IPS DF 4.7 (cell line): ENCODE results near the gene UBIAD1.
"Not testable (repeated sequence)": the region's sequence is repeated elsewhere in the genome, so short reads cannot be mapped to it uniquely, and the experiment has no call there.

Experiments
- DNase-seq: peaks from one replicate; pipeline ENCODE4 v3.0.0-alpha.2; 2013; ENCODE audit warnings: low spot score; ENCODE audit errors: extremely low read depth

UBIAD1 gene

DNA sequence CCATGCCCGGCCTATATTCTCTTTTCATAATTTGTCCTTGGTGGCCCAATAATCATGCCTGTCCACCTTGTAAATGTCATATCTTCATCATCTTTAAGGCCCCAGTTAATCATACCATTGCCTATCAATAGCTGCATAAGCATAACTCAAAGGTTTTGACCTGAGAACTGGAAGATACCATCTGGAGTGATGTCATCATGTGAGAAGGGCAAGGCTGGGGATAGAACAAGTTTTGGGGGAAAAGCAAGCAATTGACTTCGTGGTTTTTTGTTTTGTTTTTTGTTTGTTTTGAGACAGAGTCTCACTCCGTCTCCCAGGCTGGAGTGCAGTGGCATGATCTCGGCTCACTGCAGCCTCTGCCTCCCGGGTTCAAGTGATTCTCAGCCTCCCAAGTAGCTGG lies 6.2 kb downstream of the UBIAD1 start:
- no peak for DNase-seq

DNA sequence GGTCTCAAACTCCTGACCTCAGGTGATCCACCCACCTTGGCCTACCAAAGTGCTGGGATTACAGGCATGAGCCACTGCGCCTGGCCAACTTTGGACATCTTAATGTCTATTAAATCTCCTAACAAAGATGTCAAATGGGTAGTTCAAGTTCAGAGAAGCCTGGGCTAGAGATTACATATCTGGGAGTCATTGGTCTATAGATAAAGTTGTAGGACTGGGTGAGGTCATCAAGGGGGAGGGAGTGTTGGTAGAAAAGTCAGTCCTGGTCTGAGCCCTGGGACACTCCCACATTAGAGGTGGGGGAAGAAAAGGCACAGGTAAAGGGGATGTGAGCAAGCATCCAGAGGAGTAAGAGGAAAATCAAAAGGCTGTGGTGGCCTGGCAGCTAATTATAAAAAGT lies 6.6 kb downstream of the UBIAD1 start:
- DNase-seq: no peak

DNA sequence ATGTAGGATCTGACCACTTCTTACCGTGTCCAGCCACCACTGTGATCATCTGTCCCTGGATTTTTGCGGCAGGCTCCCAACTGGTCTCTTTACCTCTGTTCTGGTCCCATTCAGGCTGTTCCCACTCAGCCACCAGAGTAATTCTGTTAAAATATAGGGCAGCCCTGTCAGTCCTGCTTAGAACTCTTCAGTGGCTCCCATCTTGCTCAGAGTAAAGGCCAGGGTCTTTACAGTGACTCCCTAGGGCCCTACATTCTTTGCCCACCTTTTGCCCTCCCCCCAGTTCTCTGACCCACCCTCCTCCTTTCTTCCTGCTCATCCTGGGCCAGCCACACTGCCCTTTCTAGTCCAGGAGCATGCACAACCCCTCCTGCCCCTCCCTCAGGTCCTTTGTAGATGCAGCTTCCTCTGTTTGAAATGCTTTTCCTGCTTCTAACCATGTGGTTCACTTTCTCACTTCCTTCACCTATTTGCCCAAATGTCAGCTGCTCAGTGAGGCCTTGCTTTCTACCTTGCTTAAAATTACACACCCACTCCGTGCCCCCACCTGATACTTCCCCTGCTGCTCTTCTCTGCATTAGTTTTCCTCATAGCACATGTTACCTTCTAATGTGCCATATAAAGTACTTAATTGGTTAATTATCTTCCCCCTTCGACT lies 7.8 kb downstream of the UBIAD1 start:
- DNase-seq: no peak

DNA sequence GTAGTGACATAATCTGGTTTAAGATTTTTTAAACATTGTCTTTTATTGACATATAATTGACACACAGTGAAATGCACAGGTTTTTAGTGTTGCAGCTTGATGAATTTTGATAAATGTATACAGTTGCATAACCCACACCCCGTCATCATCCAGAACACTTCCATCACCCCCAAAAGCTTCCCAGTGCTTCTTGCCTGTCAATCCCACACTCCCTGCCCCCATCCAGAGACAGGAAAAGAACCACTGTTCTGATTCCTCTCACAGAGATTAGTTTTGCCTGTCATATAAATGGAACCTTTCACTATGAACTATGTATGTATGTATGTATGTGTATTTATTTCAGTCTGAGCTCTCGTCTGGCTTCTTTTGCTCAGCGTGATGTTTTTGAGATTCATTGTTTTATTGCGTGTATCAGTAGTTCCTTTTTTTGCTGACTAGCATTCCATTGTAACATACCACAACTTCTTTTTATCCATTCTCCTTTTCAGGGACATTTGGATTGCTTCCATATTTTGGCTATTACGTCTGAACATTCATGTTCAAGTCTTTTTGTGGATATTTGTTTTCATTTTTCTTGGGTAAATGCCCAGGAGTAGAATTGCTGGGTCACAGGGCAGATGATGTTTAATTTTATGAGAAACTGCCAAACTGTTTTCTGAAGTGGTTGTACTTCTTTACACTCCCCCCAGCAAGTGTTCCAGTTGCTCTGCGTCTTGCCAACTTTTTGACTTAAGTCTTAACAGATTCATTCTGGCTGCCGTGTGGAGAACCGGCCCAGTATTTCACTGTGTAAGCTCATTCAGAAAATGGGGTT lies 8.7 kb downstream of the UBIAD1 start:
- DNase-seq: no peak

DNA sequence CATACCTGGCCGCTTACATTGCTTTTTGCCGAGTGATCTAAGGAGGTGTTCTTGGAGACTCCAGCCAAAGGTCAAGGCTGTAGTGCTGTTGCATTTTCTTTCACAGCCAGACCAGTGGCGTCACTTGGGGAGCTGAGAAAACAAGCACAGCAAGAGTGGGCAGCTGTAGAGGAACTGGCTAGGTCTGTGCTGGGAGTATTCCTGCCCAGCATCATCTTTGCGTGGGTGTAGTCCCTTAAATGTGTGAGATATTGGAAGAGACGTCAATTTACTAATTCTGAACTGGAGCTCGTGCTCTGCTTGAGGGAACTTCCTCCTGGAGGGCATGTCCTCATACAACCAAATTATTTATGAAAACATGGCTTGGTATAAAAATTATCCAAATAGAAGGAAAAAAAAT lies 10.2 kb downstream of the UBIAD1 start:
- no peak for DNase-seq

DNA sequence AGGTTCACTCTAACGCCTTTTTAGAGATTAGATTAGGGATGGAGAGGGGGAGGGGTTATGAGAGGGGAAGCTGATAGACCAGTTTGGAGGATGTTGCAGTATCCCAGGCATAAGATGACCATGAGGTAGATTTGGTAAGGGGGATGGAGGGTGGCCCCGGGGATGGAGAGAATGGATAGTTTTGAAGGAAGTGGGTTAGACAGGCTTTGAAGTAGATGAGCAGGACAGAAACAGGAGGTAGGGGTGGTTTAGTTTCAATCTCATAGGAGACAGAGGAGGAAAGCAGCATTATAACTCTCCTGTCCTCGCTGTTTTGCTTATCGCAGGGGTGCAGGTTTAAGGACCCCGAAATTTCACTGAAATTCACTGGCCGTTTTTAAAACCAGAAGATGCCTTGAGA lies 11.8 kb downstream of the UBIAD1 start:
- no peak for DNase-seq

DNA sequence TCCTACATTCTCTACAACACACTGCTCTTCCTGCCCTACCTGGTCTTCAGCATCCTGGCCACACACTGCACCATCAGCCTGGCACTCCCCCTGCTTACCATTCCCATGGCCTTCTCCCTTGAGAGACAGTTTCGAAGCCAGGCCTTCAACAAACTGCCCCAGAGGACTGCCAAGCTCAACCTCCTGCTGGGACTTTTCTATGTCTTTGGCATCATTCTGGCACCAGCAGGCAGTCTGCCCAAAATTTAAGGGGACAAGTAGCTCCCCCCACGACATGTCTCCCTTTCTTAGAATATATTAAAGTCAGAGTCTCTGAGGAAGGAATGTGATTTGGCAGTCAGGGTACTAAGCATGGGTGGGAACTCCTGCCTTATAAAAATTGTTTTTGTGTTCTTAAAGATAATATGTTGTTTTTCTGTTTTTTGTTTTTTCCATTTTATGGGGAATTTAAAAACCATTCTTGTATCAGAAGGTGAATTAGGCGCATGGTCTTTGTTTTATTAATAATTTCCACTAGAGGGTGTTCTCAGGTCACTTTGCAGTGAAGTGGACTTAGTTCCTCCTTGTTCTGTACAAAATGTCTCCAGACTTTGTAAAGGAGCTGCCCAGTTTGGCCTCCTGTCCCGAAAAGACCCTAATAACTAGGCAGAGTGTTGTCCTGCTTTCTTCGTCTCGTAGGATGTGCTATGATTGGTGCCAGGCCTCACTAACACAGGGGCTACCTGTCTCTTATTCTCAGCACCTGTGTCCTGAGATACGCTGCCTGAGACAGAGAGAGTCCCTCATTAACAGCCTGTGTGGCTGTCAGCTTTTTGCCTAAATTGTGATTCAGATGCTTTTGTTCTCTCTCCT lies 13.1 kb downstream of the UBIAD1 start:
- no peak for DNase-seq

DNA sequence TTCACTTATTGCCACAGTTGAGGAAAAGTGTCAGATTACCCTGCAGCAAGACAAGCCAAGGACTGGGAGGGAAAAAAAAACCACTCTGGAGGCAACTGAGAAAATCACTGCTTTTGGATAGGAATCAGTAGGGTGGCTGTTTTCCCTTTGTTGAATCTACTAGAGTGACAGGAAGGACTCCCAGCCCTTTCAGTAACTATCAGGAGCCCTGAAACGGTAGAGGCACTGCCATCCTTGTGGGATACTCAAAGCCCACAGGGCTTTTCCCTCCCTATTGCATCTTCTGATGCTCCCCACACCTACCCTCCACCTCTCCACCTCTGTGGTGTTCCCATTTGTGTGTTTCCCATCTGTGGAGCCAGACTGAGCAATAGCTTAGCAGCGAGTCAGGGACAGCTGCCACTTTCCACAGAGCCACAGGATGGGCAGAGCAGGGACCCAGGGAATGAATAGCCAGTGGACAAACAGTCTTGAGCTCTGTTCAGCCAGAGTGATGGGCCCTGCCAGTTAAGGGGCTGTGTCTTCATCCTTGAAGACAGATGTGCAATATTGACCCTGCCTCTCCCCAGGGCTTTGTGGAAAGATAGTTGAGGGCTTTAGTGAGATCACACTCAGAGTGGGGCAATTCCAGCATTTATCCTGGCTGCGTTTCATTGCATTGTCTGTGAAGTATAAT lies 13.9 kb downstream of the UBIAD1 start:
- peak; percentile 75 for DNase-seq

DNA sequence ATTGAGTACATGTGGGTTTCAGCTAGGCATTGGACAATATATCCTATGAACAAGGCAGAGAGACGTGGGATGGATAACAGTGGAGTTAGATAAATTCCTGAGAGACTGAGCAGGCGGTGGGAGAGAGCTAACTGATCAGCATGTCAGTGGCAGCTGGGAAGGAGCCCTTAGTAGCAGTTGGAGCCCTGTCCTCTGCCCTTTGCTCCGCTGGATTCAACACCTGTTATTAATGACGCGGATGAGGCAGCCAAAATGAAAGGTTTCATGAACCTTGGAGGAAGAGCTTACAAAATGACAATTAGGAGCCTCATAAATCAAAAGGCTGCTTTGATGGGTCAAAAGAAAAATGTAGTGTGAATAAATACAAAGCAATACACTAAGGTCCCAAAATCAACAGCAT lies 16.1 kb downstream of the UBIAD1 start:
- DNase-seq: no peak

DNA sequence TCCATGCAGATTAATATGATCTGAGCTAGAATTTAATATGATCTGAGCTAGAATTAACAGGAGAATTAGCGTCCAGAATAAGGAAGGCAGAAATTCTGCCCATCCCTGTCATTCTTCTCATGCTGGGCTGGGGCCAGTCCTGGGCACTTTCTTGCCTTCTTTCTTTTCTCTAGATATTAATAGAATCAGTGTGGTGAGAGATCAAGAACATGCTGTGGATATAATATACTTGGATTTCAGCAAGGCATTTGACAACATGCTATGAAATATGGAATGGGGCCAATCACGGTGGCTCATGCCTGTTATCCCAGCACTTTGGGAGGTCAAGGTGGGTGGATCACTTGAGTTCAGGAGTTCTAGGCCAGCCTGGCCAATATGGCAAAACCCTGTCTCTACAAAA lies 18.1 kb downstream of the UBIAD1 start:
- no peak for DNase-seq

DNA sequence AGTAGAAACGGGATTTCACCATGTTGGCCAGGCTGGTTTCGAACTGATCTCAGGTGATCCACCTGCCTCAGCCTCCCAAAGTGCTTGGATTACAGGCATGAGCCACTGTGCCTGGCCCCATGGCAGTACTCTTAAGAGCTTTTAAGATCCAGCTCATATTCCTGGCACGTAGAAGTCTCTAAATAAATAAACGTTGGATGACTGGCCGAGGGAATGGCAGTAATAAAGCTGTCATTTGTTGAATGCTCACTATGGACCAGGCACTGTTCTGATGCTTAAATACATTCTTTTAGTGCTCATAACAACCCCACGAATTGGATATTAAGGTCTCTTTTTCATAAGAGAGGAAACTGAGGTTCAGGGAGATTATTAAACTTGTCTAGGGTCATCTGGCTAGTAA lies 20.9 kb downstream of the UBIAD1 start:
- DNase-seq: no peak

DNA sequence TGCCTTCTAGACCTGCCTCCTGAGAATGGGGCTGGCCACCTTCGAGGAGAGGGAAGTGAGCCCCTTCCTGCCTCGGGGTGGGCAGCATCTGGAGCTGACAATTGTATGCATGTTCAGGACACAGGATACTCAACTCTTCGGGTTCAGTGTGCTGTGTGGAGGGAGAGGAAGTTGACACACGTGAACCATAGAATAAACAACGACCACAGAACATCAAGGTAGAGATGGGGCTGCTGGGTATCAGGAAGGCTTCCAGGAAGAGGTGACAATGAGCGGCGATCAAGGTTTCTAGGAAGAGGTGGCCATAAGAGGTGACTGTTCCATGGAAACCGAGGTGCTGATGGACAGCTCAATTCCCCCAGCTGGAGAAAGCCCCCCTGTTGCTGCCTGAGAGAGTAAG lies 22.0 kb downstream of the UBIAD1 start:
- DNase-seq: no peak

DNA sequence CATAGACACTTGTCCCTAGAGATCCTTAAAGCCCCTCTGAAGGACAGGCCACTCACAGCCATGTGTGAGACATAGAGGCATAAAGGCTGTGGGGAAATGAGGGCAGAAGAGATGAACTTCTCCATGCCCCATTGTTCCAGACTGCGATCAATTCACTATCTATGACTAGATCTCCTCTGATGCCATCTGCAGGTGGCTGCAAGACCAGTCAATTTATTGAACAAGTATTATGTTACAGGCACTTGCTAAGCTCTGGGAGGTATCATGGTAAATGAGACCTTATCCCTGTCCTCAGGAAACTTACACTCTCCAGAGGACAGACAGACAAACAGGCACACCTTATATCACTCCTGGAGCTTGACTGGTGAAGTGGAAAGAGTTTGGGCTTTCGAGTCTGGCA lies 22.9 kb downstream of the UBIAD1 start:
- DNase-seq: no peak

DNA sequence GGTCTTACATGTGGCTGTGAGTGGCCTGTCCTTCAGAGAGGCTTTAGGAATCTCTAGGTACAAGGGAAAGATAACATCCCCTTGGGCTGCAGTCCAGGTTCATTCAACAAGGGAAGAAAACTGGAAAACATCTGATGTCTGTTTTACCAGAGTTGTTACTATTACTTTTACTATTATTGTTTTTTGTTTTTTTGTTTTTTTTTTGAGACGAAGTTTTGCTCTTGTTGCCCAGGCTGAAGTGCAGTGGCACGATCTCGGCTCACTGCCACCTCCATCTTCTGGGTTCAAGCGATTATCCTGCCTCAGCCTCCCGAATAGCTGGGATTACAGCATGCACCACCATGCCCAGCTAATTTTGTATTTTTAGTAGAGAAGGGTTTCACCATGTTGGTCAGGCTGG lies 24.8 kb downstream of the UBIAD1 start:
- DNase-seq: not testable (repeated sequence)

DNA sequence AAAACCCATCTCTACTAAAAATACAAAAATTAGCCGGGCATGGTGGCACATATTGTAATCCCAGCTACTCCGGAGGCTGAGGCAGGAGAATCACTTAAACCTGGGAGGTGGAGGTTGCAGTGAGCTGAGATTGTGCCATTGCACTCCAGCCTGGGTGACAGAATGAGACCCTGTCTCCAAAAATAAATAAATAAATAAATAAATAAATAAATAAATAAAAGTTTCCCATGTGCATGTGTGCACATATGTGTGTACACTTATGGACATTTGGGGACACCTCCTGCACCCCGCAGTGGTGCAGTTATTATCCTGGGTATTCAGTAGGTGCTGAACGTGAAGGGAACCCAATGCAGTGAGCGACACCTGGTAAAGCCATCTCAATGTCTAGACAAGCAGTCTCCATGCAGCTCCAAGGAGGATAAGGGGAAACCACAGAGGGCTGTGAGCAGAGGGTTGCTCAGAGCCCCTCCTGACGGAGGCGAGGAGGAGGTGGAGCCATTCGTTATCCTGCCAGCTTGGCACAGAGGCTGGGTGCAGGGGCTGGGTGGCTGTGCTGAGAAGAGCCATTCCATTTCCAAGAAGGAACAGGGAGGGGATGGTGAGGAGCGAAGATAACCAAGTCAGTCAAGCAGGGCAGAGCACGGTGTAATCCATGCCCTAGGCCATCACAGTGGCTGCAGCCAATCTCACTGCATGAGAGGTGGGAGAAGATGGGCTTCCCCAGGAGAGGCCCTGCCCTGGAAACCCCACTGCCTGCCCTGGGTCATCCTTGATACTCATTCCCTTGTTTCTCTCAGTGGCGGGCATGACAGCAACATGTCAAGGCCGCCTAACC lies 25.6 kb downstream of the UBIAD1 start:
- DNase-seq: no peak

DNA sequence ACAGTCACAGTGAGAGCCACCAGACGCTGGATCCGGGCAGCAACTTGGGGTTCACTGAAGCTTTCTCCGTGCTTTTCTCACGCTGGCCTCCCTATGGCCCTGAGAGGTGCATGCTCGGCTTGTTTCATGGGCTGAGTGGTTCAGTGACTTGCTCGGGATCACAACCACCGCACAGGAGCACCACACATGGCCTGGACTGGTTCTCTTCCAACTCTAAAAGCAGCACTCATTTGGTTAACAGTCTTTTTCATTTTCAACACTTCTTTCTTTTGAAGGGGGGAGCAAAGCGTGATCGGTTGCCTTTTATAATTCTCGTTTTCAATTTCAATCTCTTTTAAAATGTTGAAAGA lies 26.2 kb downstream of the UBIAD1 start:
- DNase-seq: no peak

DNA sequence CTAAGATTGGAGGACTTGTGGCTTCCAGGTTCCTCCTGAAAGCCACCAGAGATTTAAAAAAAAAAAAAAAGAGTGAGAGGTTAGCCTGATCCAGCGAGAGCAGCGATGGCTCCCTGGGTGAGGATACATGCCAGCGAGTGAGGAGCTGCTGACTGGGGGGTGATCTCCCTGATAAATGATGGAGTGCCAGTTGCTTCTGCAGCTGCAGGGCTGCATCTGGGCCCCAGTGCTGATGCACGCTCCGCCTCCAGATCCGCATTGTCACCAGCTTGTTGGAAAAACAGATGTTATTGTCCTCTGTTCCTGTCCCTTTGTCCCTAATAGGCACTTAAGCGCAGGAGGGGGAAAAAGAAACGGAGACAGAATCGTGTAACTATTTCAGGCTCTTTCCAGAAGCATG lies 28.6 kb downstream of the UBIAD1 start:
- no peak for DNase-seq

DNA sequence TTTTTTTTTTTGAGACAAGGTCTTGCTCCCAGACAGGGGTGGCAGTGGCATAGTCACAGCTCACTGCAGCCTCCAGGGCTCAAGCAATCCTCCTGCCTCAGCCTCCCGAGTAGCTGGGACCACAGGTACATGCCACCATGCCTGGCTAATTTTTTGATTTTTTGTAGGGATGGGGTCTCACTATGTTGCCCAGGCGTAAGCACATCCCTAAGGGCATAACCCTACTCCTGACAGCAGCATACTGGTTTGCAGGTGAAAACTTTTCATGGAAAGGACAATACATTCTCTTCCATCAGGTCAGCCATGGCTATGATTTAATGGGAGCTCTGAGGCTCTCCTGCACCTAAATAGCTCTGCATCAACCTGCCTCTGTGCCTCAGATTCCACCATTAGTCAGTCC lies 29.4 kb downstream of the UBIAD1 start:
- DNase-seq: no peak

DNA sequence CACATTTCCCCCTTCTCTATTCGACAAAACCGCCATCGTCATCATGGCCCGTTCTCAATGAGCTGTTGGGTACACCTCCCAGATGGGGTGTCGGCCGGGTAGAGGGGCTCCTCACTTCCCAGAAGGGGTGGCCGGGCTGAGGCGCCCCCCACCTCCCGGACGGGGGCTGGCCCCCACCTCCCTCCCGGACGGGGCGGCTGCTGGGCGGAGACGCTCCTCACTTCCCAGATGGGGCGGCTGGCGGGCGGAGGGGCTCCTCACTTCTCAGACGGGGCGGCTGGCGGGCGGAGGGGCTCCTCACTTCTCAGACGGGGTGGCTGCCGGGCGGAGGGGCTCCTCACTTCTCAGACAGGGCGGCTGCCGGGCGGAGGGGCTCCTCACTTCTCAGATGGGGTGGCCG lies 32.5 kb downstream of the UBIAD1 start:
- DNase-seq: not testable (repeated sequence)

DNA sequence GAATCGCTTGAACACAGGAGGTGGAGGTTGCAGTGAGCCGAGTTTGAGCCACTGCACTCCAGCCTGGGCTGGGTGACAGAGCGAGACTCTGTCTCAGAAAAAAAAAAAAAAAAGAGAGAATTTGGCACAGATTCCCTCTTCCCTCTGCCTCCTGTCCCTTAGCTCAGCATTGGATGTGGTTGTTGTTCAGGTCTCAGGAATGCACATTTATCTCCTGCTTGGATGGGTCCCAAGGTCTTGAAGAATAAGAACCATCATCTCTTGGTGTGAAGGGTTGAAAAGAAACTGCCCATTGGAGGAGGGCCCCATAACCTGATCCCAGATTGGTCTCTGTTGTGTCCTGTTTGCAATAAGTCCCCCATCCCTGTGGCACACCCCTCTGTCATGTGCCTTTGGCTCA lies 34.9 kb downstream of the UBIAD1 start:
- no peak for DNase-seq

DNA sequence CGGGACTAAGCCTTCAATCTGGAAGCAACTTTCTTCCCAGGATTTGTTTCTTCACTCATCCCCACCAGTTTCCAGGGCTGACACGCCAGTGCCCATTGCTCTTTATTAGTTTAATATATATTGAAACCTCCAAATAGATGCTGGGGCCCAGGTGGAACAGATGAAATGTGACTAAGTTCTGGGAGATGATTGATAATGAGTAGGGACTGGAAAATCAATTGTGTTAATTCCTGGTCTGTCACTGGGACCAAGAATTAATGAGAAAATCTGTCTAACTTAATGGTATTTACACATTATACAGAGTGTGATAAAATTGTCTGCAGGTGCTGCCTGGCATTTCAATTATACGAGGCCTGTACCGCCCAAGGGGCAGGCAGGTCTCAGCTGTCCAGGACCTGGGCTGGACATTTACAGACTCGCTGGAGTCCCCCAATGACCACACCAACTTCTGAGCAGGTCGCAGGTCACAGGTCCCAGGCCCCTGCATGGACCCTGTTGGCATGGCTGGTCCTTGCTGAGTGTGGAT lies 35.8 kb downstream of the UBIAD1 start:
- DNase-seq: no peak
